ENCODE data around the gene ZBTB14.

Gene ZBTB14

GRCh38 chr18:5284808-5285207, 10.7 kb downstream of the ZBTB14 start:
- no peak for TF ChIP-seq CTCF (IDR thresholded peaks at IDR 0.05; ENCODE audit: low read depth, low read length, missing control alignments)
- no peak overlapping the region for H3K4me3 ChIP-seq (ENCODE audit: low read depth, low read length)
- in situ Hi-C loops (cut with HindIII; ENCODE audit: low sequenced_read_pairs), result no loop called here
- no peak for DNase-seq (ENCODE audit: low read depth)

- DNase-seq (ENCODE audit: low read depth), result no peak
- TF ChIP-seq CTCF (IDR thresholded peaks at IDR 0.05; ENCODE audit: low read depth, low read length, missing control alignments), result no peak
- H3K4me3 ChIP-seq (ENCODE audit: low read depth, low read length), result no peak overlapping the region
- in situ Hi-C loops (cut with HindIII; ENCODE audit: low sequenced_read_pairs), result no loop called here
Observed at GRCh38 chr18:5282770-5283169, 12.8 kb downstream of the ZBTB14 start.

- in situ Hi-C loops (cut with HindIII; ENCODE audit: low sequenced_read_pairs), result no loop called here
- no peak overlapping the region for H3K4me3 ChIP-seq (ENCODE audit: low read depth, low read length)
- no peak for TF ChIP-seq CTCF (IDR thresholded peaks at IDR 0.05; ENCODE audit: low read depth, low read length, missing control alignments)
- DNase-seq (ENCODE audit: low read depth), result no peak
Observed at GRCh38 chr18:5276947-5277346, 18.6 kb downstream of the ZBTB14 start.

- TF ChIP-seq CTCF (IDR thresholded peaks at IDR 0.05; ENCODE audit: low read depth, low read length, missing control alignments), result no peak
- no peak for DNase-seq (ENCODE audit: low read depth)
- in situ Hi-C loops (cut with HindIII; ENCODE audit: low sequenced_read_pairs), result no loop called here
- H3K4me3 ChIP-seq (ENCODE audit: low read depth, low read length), result no peak overlapping the region
Observed at GRCh38 chr18:5275872-5276271, 19.7 kb downstream of the ZBTB14 start.

GRCh38 chr18:5268874-5269273, 26.7 kb downstream of the ZBTB14 start:
- no peak overlapping the region for H3K4me3 ChIP-seq (ENCODE audit: low read depth, low read length)
- in situ Hi-C loops (cut with HindIII; ENCODE audit: low sequenced_read_pairs), result no loop called here
- no peak for TF ChIP-seq CTCF (IDR thresholded peaks at IDR 0.05; ENCODE audit: low read depth, low read length, missing control alignments)
- DNase-seq (ENCODE audit: low read depth), result no peak

- TF ChIP-seq CTCF (IDR thresholded peaks at IDR 0.05; ENCODE audit: low read depth, low read length, missing control alignments), result no peak
Observed at GRCh38 chr18:5266721-5267120, 28.8 kb downstream of the ZBTB14 start.

GRCh38 chr18:5253910-5254309, 41.6 kb downstream of the ZBTB14 start:
- DNase-seq (ENCODE audit: low read depth), result no peak
- TF ChIP-seq CTCF (IDR thresholded peaks at IDR 0.05; ENCODE audit: low read depth, low read length, missing control alignments), result no peak
- H3K4me3 ChIP-seq (ENCODE audit: low read depth, low read length), result no peak overlapping the region
- in situ Hi-C loops (cut with HindIII; ENCODE audit: low sequenced_read_pairs), result no loop called here

More at GRCh38 chr18:5266721-5267120, 28.8 kb downstream of the ZBTB14 start:
- H3K4me3 ChIP-seq (ENCODE audit: low read depth, low read length), result no peak overlapping the region
- in situ Hi-C loops (cut with HindIII; ENCODE audit: low sequenced_read_pairs), result no loop called here
- DNase-seq (ENCODE audit: low read depth), result no peak

Measured in astrocyte of the cerebellum (primary cell).